Activated CD8-positive, alpha-beta T cell treated with anti-CD3 and anti-CD28 coated beads for 36 hours (primary cell): ENCODE data around the gene SPSB3. TPM values are rescaled to one million over a fixed set of nuclear protein-coding genes. Genes with fewer than 3 reads are reported as not detected.

Experiments used
- ATAC-seq: fragments of 200-7000 bp; cut with Tn5 transposase; one replicate; pipeline ENCODE4 v1.10.0; 2021; ENCODE audit warnings: mild to moderate bottlenecking, moderate library complexity
- CTCF ChIA-PET: fragments of 350-600 bp; sonication (Branson Sonifier 250); formaldehyde crosslinking; loops from one replicate; lab custom pipeline; 2021; ENCODE audit warnings: antibody characterized with exemption; lab: Charles Lee
- POLR2A ChIA-PET: fragments of 350-600 bp; sonication (Branson Sonifier 250); formaldehyde crosslinking; loops from one replicate; lab custom pipeline; 2021; ENCODE audit warnings: antibody characterized with exemption; lab: Charles Lee
- DNase-seq: peaks from one replicate; pipeline ENCODE4 v3.0.0-alpha.2; 2020
- H3K27ac Mint-ChIP-seq: one replicate; pipeline ENCODE4 v1.8.0; 2021; ENCODE audit warnings: mild to moderate bottlenecking, mixed read lengths
- H3K27me3 Mint-ChIP-seq: one replicate; pipeline ENCODE4 v1.8.0; 2021; ENCODE audit warnings: mixed read lengths
- H3K36me3 Mint-ChIP-seq: one replicate; pipeline ENCODE4 v1.8.0; 2021; ENCODE audit warnings: low read depth, mixed read lengths
- H3K4me1 Mint-ChIP-seq: one replicate; pipeline ENCODE4 v1.8.0; 2021; ENCODE audit warnings: low read depth, mixed read lengths
- H3K4me3 Mint-ChIP-seq: one replicate; pipeline ENCODE4 v1.8.0; 2021; ENCODE audit warnings: mild to moderate bottlenecking, moderate library complexity, mixed read lengths
- H3K9me3 Mint-ChIP-seq: one replicate; pipeline ENCODE4 v1.8.0; 2021; ENCODE audit warnings: mixed read lengths
- intact Hi-C: fragments of 100-400 bp; cut with micrococcal nuclease; formaldehyde crosslinking; loops from one replicate; pipeline ENCODE4 v1.10.0; 2022
- total RNA-seq, 2 experiments: library from RNA; stranded (reverse); gene quantifications; one replicate each; pipeline ENCODE4 v1.2.3, GENCODE V29; 2021
- TF ChIP-seq, protein P1 (sequence below): fragments of 200-600 bp; IDR thresholded peaks from one replicate; pipeline ENCODE4 v1.8.0; 2022; ENCODE audit warnings: antibody characterized with exemption, mild to moderate bottlenecking

SPSB3 gene
- total RNA-seq, 2 experiments from 2014 or later = 14.4 to 15.2 TPM

DNA sequence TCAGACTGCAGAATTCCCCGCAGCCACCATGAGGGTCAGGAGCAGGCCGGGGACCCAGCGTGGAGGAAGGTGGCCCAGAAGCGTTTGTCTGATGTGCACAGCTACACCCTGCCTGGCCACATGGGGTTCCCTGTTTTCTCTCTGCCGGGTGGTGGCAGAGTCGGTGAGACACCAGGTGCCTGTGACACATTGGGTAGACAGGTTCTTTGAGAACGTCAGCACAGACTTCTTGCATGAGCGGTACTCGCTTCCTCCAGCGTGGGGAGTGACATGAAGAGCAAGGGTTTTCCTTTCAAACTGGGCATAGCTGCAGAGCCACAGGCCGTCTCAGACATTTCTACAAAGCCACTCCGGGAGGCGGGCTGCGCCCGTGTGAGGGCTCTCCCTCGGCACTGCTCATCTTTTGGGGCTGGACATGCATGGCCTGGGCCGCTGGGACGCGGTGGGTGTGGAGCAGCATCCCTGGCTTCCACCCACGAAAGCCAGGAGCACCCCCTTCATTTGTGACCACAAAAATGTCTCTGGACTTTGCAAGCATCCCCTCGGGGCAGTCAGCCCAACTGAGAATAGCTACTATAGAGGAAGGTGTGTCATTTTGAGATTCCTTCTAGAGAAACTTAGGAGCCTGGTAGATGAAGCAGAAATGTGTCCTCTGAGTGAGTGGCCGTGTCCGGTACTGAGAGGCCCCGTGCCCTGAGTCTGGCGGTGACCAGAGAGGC lies 37.0 kb downstream of the SPSB3 start:
- H3K4me3 Mint-ChIP-seq = no peak overlapping the region
- ATAC-seq = no peak
- H3K27ac Mint-ChIP-seq = no peak overlapping the region
- ChIA-PET POLR2A (no interaction called here), CTCF (no interaction called here)
- H3K36me3 Mint-ChIP-seq = no peaks in the 10 kb centered on the region
- no peaks in the 10 kb centered on the region for H3K4me1 Mint-ChIP-seq
- TF ChIP-seq, protein P1, sequence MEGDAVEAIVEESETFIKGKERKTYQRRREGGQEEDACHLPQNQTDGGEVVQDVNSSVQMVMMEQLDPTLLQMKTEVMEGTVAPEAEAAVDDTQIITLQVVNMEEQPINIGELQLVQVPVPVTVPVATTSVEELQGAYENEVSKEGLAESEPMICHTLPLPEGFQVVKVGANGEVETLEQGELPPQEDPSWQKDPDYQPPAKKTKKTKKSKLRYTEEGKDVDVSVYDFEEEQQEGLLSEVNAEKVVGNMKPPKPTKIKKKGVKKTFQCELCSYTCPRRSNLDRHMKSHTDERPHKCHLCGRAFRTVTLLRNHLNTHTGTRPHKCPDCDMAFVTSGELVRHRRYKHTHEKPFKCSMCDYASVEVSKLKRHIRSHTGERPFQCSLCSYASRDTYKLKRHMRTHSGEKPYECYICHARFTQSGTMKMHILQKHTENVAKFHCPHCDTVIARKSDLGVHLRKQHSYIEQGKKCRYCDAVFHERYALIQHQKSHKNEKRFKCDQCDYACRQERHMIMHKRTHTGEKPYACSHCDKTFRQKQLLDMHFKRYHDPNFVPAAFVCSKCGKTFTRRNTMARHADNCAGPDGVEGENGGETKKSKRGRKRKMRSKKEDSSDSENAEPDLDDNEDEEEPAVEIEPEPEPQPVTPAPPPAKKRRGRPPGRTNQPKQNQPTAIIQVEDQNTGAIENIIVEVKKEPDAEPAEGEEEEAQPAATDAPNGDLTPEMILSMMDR = no peak
- intact Hi-C loops = no loop called here
- no peaks in the 10 kb centered on the region for H3K9me3 Mint-ChIP-seq
- no peak for DNase-seq
- no peaks in the 10 kb centered on the region for H3K27me3 Mint-ChIP-seq

DNA sequence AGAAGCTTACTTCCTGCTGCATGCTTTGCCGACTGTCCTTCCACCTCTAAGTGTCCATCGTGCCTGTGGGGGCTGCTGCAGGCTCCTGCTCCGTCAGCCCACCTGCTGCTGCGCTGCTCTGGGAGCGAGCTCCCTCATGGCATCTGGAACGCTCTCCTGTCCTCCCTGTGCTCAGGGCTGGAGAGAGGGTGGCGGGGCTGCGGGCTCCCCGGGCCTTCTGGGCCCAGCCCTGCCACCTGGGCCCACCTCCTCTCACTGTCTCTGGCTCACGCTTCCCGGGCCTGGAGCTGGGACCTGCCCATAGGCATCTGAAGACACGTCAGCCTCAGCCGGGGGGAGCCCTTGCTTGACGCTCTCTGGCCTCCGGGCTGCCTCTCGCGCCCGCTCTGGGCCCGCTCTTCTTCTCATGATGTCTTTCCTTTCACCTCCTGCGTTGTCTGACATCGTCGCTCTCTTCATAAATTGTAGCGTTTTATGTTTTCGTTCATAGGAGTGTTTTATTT lies 38.0 kb downstream of the SPSB3 start:
- CTCF ChIA-PET = interaction anchor here (0.8 kb wide), 1 partner anchor 21 kb away, joined by 3 read pairs; no protein-coding TSS in a partner anchor
- Mint-ChIP-seq H3K27me3 (no peaks in the 10 kb centered on the region), H3K4me1 (no peaks in the 10 kb centered on the region)

DNA sequence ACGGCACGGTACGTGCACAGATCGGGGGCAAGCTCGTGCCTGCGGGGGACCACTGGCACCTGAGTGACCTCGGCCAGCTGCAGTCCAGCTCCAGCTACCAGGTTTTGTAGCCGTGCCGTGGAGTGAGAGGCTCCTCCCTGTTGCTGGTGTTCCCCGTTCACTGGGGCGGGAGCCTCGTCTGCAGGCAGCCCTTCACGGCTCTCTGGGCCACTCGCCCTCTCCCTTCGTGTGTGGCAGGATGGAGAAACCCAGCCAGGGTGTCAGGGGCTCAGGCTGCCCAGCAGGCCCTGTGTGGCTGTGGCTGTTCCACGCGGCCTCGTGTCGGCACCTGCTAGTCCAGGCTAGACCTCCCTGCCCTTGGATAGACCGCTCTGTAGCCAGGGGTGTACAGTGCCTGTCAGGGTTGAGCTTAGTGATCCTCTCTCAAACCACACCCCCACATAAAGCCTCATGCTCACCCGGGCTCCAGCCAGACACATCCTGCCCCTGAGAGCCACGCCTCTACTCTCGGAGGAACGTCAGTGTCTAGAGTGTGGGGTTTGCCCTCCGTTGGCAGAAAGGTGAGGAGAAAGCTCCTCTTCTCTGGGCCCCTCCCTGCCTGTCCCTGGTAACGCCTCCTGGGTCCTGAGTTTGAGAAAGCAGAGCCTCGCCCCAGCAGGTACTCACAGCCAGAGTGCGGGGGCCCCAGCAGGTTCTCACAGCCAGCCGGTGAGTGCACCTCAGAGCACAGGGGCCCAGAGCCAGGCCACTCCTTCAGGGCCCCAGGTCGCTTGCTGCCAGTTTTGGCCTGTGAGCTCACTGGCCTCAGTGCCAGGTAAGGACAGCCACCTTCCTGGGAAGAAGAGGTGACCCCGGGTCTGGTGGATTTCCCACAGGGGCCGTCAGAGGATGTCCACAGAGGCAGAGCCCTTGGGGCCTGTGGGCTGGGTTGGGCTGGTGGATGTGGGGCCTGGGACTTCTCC lies 38.7 kb downstream of the SPSB3 start:
- ChIA-PET POLR2A (no interaction called here), CTCF (interaction anchor here (0.8 kb wide), 1 partner anchor 20 kb away, joined by 3 read pairs; no protein-coding TSS in a partner anchor)
- TF ChIP-seq, protein P1 = no peak

More for the DNA sequence above, 38.0 kb downstream of the SPSB3 start:
- Mint-ChIP-seq H3K9me3 (no peaks in the 10 kb centered on the region), H3K4me3 (no peak overlapping the region), H3K27ac (no peak overlapping the region), H3K36me3 (no peaks in the 10 kb centered on the region)
- DNase-seq (no peak), ATAC-seq (no peak)
- intact Hi-C loops = no loop called here
- POLR2A ChIA-PET = no interaction called here
- TF ChIP-seq, protein P1 = no peak

DNA sequence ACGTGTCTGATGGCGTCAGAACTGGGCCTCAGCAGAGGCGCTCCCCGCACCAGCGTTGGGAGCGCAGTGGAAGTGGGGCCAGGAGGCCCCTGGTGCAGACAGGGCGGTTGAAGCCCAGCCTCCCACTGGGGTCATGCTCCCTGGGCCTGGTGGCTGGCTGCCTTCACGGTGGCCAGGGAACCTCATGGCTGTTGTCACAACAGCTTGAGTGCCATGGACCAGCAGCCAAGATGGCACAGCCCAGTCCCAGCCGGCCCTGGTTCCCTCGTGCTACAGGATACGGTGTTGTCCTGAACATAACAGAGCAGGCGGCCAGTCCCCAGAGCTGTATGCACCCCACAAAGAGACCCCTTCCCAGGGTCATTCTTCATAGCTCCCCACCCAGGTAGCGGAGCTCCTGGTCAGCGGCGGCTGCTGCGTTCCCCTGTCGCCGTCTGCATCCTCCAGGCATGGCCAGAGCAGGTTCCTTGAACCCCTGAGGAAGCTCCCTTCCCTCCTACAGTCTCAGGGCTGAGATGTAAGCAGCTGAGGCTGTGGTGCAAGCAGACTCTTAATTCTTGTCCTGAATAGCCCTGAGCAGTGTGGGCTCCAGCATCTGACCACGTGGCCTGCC lies 40.7 kb downstream of the SPSB3 start:
- Mint-ChIP-seq H3K36me3 (no peaks in the 10 kb centered on the region), H3K27ac (no peak overlapping the region), H3K4me1 (no peaks in the 10 kb centered on the region), H3K27me3 (no peaks in the 10 kb centered on the region), H3K9me3 (no peaks in the 10 kb centered on the region), H3K4me3 (no peak overlapping the region)
- no peak for DNase-seq
- TF ChIP-seq, protein P1 = no peak
- ATAC-seq = no peak
- CTCF ChIA-PET = no interaction called here
- intact Hi-C loops = no loop called here
- POLR2A ChIA-PET = no interaction called here

More for the DNA sequence above, 38.7 kb downstream of the SPSB3 start:
- no peak for ATAC-seq
- Mint-ChIP-seq H3K27me3 (no peaks in the 10 kb centered on the region), H3K9me3 (no peaks in the 10 kb centered on the region), H3K4me1 (no peaks in the 10 kb centered on the region), H3K36me3 (no peaks in the 10 kb centered on the region), H3K4me3 (no peak overlapping the region), H3K27ac (no peak overlapping the region)
- DNase-seq = no peak
- intact Hi-C loops = no loop called here
